Tibial nerve (tissue), 4 donors: ENCODE data around the gene ROPN1L. TPM values are rescaled to one million over a fixed set of nuclear protein-coding genes. Genes with fewer than 3 reads are reported as not detected.

Experiments
- DNase-seq, 2 donors: peaks; one replicate each; pipeline ENCODE4 v3.0.0-alpha.2; 2019; ENCODE audit warnings: low spot score in 2 of 2
- H3K27ac ChIP-seq, 4 donors: fragments of 200-600 bp; sonication (generic) in 3 of 4; one replicate each; pipeline ENCODE4 v1.5.1; 2017 to 2019; ENCODE audit warnings: mild to moderate bottlenecking in 1 of 4
- H3K27me3 ChIP-seq, 2 donors: fragments of 200-600 bp; sonication (generic) in 1 of 2; one replicate each; pipeline versions ENCODE4 v1.5.1 to v1.6.0; 2017 to 2019
- H3K36me3 ChIP-seq, 3 donors: fragments of 200-600 bp; sonication (generic); one replicate each; pipeline ENCODE4 v1.5.1; 2018 to 2019
- H3K4me1 ChIP-seq, 4 donors: fragments of 200-600 bp; sonication (generic) in 3 of 4; one replicate each; pipeline ENCODE4 v1.5.1; 2017 to 2019
- H3K4me3 ChIP-seq, 4 donors: fragments of 200-600 bp; sonication (generic) in 3 of 4; one replicate each; pipeline ENCODE4 v1.5.1; 2017 to 2019; ENCODE audit warnings: mild to moderate bottlenecking in 1 of 4, moderate library complexity in 1 of 4
- H3K9me3 ChIP-seq, 4 donors: fragments of 200-600 bp; sonication (generic) in 3 of 4; one replicate each; pipeline ENCODE4 v1.5.1; 2017 to 2019
- CTCF ChIP-seq, 5 experiments: fragments of 200-600 bp in 3 of 5; fragments of 450-650 bp in 2 of 5; sonication (generic) in 3 of 5; IDR thresholded peaks; one replicate each; pipeline ENCODE4 v1.5.1; 2016 to 2019; ENCODE audit warnings: antibody characterized with exemption in 5 of 5, mild to moderate bottlenecking in 3 of 5, moderate library complexity in 2 of 5
- EP300 ChIP-seq, 2 donors: sonication (generic); formaldehyde crosslinking; IDR thresholded peaks; one replicate each; pipeline ENCODE4 v1.6.1; 2017; ENCODE audit warnings: antibody characterized with exemption in 2 of 2, mild to moderate bottlenecking in 1 of 2
- POLR2A ChIP-seq, 2 donors: fragments of 450-650 bp; IDR thresholded peaks; one replicate each; pipeline ENCODE4 v1.6.1; 2017; ENCODE audit warnings: antibody characterized with exemption in 2 of 2, mild to moderate bottlenecking in 2 of 2, moderate library complexity in 2 of 2
- WGBS, 2 donors: methylation state at CpG; one replicate each; pipeline ENCODE4 v1.1.5; 2018; 5-methylcytosine and 5-hydroxymethylcytosine counted together
- total RNA-seq, 4 donors: library from RNA; depleted of rRNA; stranded (reverse); fragments of >200 nt; gene quantifications; one replicate each; pipeline ENCODE4 v1.1.0, GENCODE V29; 2016

ROPN1L gene
- total RNA-seq, 4 donors from 2014 or later, result 0.98 TPM; not detected in 3

- H3K4me3 ChIP-seq, result no peak overlapping the region
- peak overlapping the region in 1 of 4 donors; percentile 42 for H3K27ac ChIP-seq
- no peak for DNase-seq
- no peaks in the 10 kb centered on the region for H3K36me3 ChIP-seq
- no peaks in the 10 kb centered on the region for H3K27me3 ChIP-seq
- no peaks in the 10 kb centered on the region for H3K9me3 ChIP-seq
- TF ChIP-seq POLR2A (IDR thresholded peaks at IDR 0.05) (no peak), EP300 (IDR thresholded peaks at IDR 0.05) (peak in 1 of 2 donors; percentile 36), CTCF (IDR thresholded peaks at IDR 0.05) (peak; percentile 60 to 89 (median 67))
- H3K4me1 ChIP-seq, result peaks cover 0 to 43% (median 6%) of the 10 kb centered on the region in 4 donors
- WGBS, 2 donors, result 70 to 74% methylated on average over 8 to 10 of the region's 10 CpGs
These were observed 11.2 kb downstream of the ROPN1L start for GRCh38 chr5:10452768-10453331.

- H3K27me3 ChIP-seq, result no peaks in the 10 kb centered on the region
- no peak overlapping the region for H3K4me3 ChIP-seq
- TF ChIP-seq CTCF (IDR thresholded peaks at IDR 0.05) (no peak), POLR2A (IDR thresholded peaks at IDR 0.05) (no peak), EP300 (IDR thresholded peaks at IDR 0.05) (no peak)
- H3K4me1 ChIP-seq, result peaks cover 0 to 47% (median 7%) of the 10 kb centered on the region in 4 donors
- no peak overlapping the region for H3K27ac ChIP-seq
- H3K9me3 ChIP-seq, result no peaks in the 10 kb centered on the region
- WGBS, 2 donors, result 75% methylated on average over 8 of the region's 8 CpGs
- H3K36me3 ChIP-seq, result no peaks in the 10 kb centered on the region
- no peak for DNase-seq
These were observed 11.9 kb downstream of the ROPN1L start for GRCh38 chr5:10453545-10453944.

- peaks cover 0 to 47% (median 7%) of the 10 kb centered on the region in 4 donors for H3K4me1 ChIP-seq
- peak in 1 of 2 donors; percentile 58 for DNase-seq
- peak overlapping the region in 1 of 4 donors; percentile 27 for H3K27ac ChIP-seq
- 73 to 76% methylated on average over 19 of the region's 19 CpGs for WGBS, 2 donors
- no peaks in the 10 kb centered on the region for H3K36me3 ChIP-seq
- no peak overlapping the region for H3K4me3 ChIP-seq
- TF ChIP-seq EP300 (IDR thresholded peaks at IDR 0.05) (no peak), CTCF (IDR thresholded peaks at IDR 0.05) (no peak)
- no peaks in the 10 kb centered on the region for H3K27me3 ChIP-seq
- no peaks in the 10 kb centered on the region for H3K9me3 ChIP-seq
These were observed 13.1 kb downstream of the ROPN1L start for GRCh38 chr5:10454591-10455276.

GRCh38 chr5:10455277-10455670, 13.6 kb downstream of the ROPN1L start:
- TF ChIP-seq CTCF (IDR thresholded peaks at IDR 0.05), result no peak
- TF ChIP-seq POLR2A (IDR thresholded peaks at IDR 0.05), result no peak
- no peak for TF ChIP-seq EP300 (IDR thresholded peaks at IDR 0.05)
- Histone ChIP-seq H3K27me3 (no peaks in the 10 kb centered on the region), H3K4me1 (peaks cover 0 to 49% (median 7%) of the 10 kb centered on the region in 4 donors), H3K9me3 (no peaks in the 10 kb centered on the region), H3K27ac (peak overlapping the region in 1 of 4 donors; percentile 21), H3K36me3 (no peaks in the 10 kb centered on the region), H3K4me3 (no peak overlapping the region)
- 80 to 82% methylated on average over 14 of the region's 14 CpGs for WGBS, 2 donors
- no peak for DNase-seq
